GM12872 (cell line): ENCODE results near the gene ZNF622.

ENCODE experiments used
- CTCF ChIP-seq: IDR thresholded peaks from 3 replicates; pipeline ENCODE4 v1.5.1; 2011; ENCODE audit warnings: low read depth, mild to moderate bottlenecking, low read length, moderate library complexity; ENCODE audit not compliant: insufficient read depth

ZNF622 gene

GRCh38 chr5:16487456-16487855 is 21.9 kb upstream of the ZNF622 start:
- TF ChIP-seq CTCF = no peak

DNA sequence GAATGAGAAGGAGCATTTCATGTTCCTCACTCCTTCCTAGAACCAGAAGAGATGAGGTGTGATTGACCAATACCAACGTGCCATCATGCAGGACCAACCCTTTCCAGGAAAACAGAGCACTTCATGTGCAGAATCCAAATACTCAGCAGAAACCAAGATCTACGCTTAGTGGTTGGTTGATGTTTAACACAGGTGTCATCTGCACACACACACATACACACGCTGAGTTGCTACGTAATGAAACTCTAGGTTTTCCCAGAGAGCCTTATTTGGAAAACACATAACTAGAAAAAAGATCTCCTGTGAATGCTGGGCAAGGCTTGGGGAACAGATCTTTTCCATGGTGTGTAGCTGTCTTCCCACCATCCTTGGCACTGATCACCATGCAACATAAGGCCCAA is 21.1 kb upstream of the ZNF622 start:
- no peak for TF ChIP-seq CTCF

- TF ChIP-seq CTCF = no peak
Observed at GRCh38 chr5:16485656-16486055, 20.1 kb upstream of the ZNF622 start.

- TF ChIP-seq CTCF = no peak
Observed at GRCh38 chr5:16484081-16484480, 18.5 kb upstream of the ZNF622 start.

GRCh38 chr5:16483361-16483760 is 17.8 kb upstream of the ZNF622 start:
- TF ChIP-seq CTCF = no peak

DNA sequence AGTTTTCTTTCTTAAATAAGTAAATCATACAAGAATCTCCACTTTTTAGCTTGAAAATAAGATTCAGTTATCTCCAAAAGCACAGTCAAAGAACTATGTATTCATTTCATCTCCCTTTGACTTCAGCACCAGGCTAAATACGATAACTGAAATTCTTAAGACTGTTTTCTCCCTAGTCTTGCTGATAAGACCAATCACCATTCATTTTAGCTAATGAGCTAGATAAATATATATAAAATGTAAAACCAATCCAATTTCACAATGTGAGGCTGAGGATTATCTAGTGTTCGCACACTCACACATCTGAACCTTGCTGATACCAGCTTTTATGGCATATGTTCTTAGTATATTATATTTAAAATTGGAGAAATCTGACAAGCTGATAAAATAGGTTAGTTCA is 17.3 kb upstream of the ZNF622 start:
- no peak for TF ChIP-seq CTCF

- no peak for TF ChIP-seq CTCF
Observed at GRCh38 chr5:16480821-16481538, 15.4 kb upstream of the ZNF622 start.
